SH-SY5Y (cell line): ENCODE measurements around the gene PRAF2.

ENCODE experiments used
- GATA2 ChIP-seq: IDR thresholded peaks from 2 replicates; pipeline ENCODE4 v1.6.1; 2011; ENCODE audit warnings: mild to moderate bottlenecking, low read depth, low read length
- GATA3 ChIP-seq: IDR thresholded peaks from 2 replicates; pipeline ENCODE4 v1.6.1; 2011; ENCODE audit warnings: low read depth, mild to moderate bottlenecking, low read length, moderate library complexity

GRCh38 chrX:49067285-49068120 is 6.3 kb downstream of the PRAF2 start:
- TF ChIP-seq GATA3: no peak
- no peak for TF ChIP-seq GATA2
